ENCODE results near the gene UBL7. TPM values are rescaled to one million over a fixed set of nuclear protein-coding genes. Genes with fewer than 3 reads are reported as not detected.

UBL7 gene
- total and polyA plus RNA-seq, 2 of the 8 experiments (the other 6 are each of a cell fraction or from before 2014, with no cell fraction given) = 71.5 to 183 TPM

GRCh38 chr15:74418575-74419338, 42.2 kb downstream of the UBL7 start (continued):
- TF ChIP-seq SRF (IDR thresholded peaks at IDR 0.05; ENCODE audit: low read depth, low read length) = no peak

Measured in H1 (cell line).